AG04450 (cell line): ENCODE data around the gene LNX2. TPM values are rescaled to one million over a fixed set of nuclear protein-coding genes. Genes with fewer than 3 reads are reported as not detected.

ENCODE experiments used
- CTCF ChIA-PET: fragments of 300-600, 350-600 bp; formaldehyde crosslinking; extraction: SDS; loops from one replicate; lab custom pipeline; 2022; ENCODE audit warnings: antibody characterized with exemption, inconsistent platforms; lab: Charles Lee
- POLR2A ChIA-PET: fragments of 350-600 bp; formaldehyde crosslinking; extraction: SDS; loops from one replicate; lab custom pipeline; 2021; ENCODE audit warnings: antibody characterized with exemption, inconsistent platforms; lab: Yijun Ruan, JAX
- DNase-seq: peaks from one replicate; pipeline ENCODE4 v3.0.0-alpha.2; 2011; ENCODE audit warnings: low read depth, low spot score
- H3K27ac ChIP-seq: one replicate; pipeline ENCODE4 v1.5.1; 2012; ENCODE audit warnings: low read depth, low read length, control low read depth
- H3K27me3 ChIP-seq: one replicate; pipeline ENCODE4 v1.6.0; 2012; ENCODE audit warnings: low read length; ENCODE audit not compliant: control insufficient read depth, insufficient read depth
- H3K4me3 ChIP-seq: 2 replicates; pipeline ENCODE4 v1.5.1; 2011; ENCODE audit warnings: mild to moderate bottlenecking, low read depth, low read length, control low read depth
- H3K9me3 ChIP-seq: 2 replicates; pipeline ENCODE4 v1.5.1; 2012; ENCODE audit warnings: low read length; ENCODE audit not compliant: control insufficient read depth, insufficient read depth
- CTCF ChIP-seq: IDR thresholded peaks from 2 replicates; pipeline ENCODE4 v1.5.1; 2011; ENCODE audit warnings: low read depth, low read length, control low read depth, inconsistent platforms
- polyA minus RNA-seq: library from RNA; depleted of rRNA, polyadenylated mRNA; stranded (reverse); fragments of >200 nt; gene quantifications from 2 replicates; pipeline ENCODE4 v1.2.3, GENCODE V29; 2011; rRNA and poly(A)+ RNA removed
- polyA plus RNA-seq: library from polyadenylated mRNA; depleted of rRNA; stranded (reverse); fragments of >200 nt; gene quantifications from 2 replicates; pipeline ENCODE4 v1.2.3, GENCODE V29; 2011; rRNA removed

Gene LNX2
- polyA plus RNA-seq (6.2 and 6.9 TPM in 2 replicates), polyA minus RNA-seq (10.0 and 10.3 TPM in 2 replicates)

DNA sequence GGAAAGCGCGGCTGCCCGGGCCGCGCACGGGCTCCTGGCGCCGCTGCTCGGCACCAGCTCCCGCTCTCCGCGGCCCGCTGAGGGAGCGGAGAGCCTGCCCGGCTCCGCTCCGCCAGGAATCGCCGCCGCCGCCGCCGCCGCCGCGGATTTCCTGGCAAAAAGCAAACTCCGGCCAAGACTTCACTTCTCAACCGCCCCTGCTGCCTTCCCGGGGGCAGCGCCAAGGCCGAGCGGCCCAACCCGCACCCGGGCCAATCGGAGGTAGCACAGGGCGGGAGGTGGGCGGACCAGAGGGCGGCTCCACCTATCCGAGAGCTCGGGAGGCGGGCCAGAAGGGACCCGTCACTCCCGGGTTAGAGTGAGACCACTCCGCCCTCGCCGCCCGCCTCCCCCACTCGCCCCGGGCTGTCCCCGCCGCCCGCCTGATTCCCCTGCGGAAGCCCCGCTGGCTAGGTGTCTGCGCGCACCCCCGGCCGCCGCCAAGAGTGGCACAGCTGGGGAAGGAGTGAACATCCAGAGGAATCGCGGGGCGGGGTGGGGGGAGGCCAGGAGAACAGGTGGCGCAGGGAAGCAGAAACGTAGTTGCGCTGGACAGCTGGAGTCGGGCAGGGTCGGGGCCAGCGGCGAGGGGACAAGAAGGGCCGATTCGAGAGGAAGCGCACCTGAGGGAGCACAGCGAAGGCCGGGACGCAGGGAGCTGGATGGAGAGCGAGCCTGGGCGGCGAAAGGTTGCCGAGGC, at the start of gene LNX2:
LNX2 (minus strand) TSS at position 153 of the 739 bp plus-strand sequence. CDS start 38,826 bp downstream, outside the sequence.
- Histone ChIP-seq H3K9me3 (no peaks in the 10 kb centered on the region; the same call in 1 of the 2 replicates), H3K27me3 (no peaks in the 10 kb centered on the region), H3K27ac (peak within 1 kb of the TSS; percentile 80), H3K4me3 (peak within 1 kb of the TSS; percentile 88)
- CTCF ChIA-PET, result interaction anchor here (0.5 to 2.4 kb wide), 10 partner anchors 18 to 999 kb away, joined by 3 to 18 read pairs (median 3); no protein-coding TSS in a partner anchor
- POLR2A ChIA-PET, result interaction anchor here (0.6 to 2.3 kb wide), 8 partner anchors 17 to 170 kb away, joined by 3 to 6 read pairs (median 3); partner anchors contain the start of gene MTIF3
- peak; percentile 90 for DNase-seq
- TF ChIP-seq CTCF, result no peak

- no peak for DNase-seq
- no peak overlapping the region for H3K27ac ChIP-seq
- no peak for TF ChIP-seq CTCF
- H3K27me3 ChIP-seq, result no peaks in the 10 kb centered on the region
- ChIA-PET CTCF (interaction anchor here (1.3 to 1.4 kb wide), 2 partner anchors 9 to 158 kb away, joined by 3 read pairs; no protein-coding TSS in a partner anchor), POLR2A (interaction anchor here (0.6 kb wide), 2 partner anchors 33 to 210 kb away, joined by 3 to 4 read pairs; no protein-coding TSS in a partner anchor)
- no peaks in the 10 kb centered on the region; the same call in 1 of the 2 replicates for H3K9me3 ChIP-seq
- no peak overlapping the region for H3K4me3 ChIP-seq
Observed at GRCh38 chr13:27667946-27668345, 47.6 kb upstream of the LNX2 start.

- no peak for DNase-seq
- Histone ChIP-seq H3K27ac (no peak overlapping the region), H3K9me3 (no peaks in the 10 kb centered on the region; the same call in 1 of the 2 replicates), H3K27me3 (no peaks in the 10 kb centered on the region), H3K4me3 (no peak overlapping the region)
- CTCF ChIA-PET, result interaction anchor here (1.3 kb wide), 1 partner anchor 10 kb away, joined by 3 read pairs; no protein-coding TSS in a partner anchor
- TF ChIP-seq CTCF, result no peak
- POLR2A ChIA-PET, result no interaction called here
Observed at GRCh38 chr13:27666951-27667350, 46.6 kb upstream of the LNX2 start.

DNA sequence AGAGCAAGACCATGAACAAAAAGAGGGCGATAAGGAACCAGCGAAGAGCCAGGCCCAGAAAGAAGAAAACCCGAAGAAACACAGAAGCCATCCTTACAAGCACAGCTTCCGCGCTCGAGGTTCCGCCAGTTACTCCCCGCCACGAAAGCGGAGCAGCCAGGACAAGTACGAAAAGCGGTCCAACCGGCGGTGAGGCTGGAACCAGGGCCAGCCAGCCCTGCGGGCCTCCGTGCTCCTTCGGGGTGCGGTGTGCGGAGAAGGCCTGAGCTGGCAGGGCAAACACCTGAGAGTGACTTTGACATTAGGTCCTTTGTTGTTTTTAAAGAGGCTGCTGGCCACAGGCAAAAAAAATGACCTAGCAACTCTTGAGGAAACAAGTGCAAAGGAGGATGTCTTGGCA, 45.4 kb upstream of the LNX2 start:
- CTCF ChIA-PET, result interaction anchor here (0.8 to 2.2 kb wide), 6 partner anchors 51 to 735 kb away, joined by 3 to 25 read pairs (median 3); no protein-coding TSS in a partner anchor
- no peak for DNase-seq

More for the DNA sequence above, 45.4 kb upstream of the LNX2 start:
- Histone ChIP-seq H3K4me3 (no peak overlapping the region), H3K27me3 (no peaks in the 10 kb centered on the region), H3K27ac (no peak overlapping the region), H3K9me3 (no peaks in the 10 kb centered on the region; the same call in 1 of the 2 replicates)
- POLR2A ChIA-PET, result interaction anchor here (0.5 kb wide), 1 partner anchor 68 kb away, joined by 3 read pairs; no protein-coding TSS in a partner anchor
- no peak for TF ChIP-seq CTCF
